Activated CD8-positive, alpha-beta memory T cell treated with anti-CD3 and anti-CD28 coated beads, Interleukin-2, amount 50 U/mL, for 1 hour (primary cell): Measurements from ENCODE around the gene RPL12.

Experiments
- DNase-seq: peaks from one replicate; pipeline ENCODE4 v3.0.0-alpha.2; 2020; ENCODE audit errors: extremely low read depth

The RPL12 gene

GRCh38 chr9:127438394-127438793 lies 12.8 kb downstream of the RPL12 start:
- no peak for DNase-seq

DNA sequence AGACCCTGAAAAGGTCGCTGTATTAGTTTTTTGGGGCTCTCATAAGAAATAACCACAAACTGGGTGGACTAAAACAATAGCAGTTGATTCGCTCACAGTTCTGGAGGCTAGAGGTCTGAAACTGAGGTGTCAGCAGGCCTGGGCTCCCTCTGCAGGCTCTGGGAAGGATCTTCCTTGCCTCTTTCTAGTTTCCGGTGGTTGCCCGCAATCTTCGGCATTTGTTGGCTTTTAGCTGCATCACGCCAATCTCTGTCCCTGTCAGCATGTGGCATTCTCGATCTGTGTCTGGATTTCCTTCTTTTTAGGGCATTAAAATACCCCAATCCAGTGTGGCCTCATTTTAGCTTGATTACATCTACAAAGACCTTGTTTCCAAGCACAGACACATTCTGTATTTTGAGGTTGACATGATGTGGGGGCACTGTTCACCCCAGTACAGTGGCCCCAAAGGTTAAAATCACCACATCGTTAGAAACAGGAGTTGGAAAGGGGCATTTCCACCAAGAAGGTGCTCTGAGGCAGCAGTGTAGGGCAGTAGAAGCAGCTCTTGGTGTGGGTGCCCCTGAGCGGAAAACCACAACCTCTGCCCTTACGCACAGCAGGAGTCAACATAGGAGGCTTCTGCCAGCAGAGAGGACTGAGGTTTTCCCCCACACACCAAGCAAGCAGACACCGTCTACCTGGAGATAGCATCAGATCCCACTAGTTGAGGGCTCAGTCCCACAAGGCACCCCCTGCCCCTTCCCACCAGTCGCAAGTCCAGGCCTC lies 13.5 kb downstream of the RPL12 start:
- no peak for DNase-seq

GRCh38 chr9:127430415-127430814 lies 20.8 kb downstream of the RPL12 start:
- no peak for DNase-seq

DNA sequence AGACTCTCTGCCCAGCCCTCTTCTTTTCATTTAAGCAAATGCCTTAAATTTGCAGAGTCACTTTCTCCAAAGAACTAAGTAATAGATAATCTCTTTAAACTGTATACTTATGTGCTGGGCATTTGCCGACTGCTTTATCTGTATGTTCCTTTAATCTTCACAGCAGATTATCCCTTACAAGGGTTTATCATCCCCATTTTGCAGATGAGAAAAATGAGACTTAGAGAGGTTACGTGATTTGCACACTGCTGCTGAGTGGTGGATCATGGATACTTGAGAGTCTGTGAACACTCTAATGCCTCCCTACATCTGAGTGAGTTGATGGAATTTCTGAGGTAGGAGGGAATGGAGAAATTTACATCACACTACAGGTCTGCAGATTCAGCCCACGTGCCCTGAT lies 22.9 kb downstream of the RPL12 start:
- DNase-seq = no peak

GRCh38 chr9:127426756-127427155 lies 24.4 kb downstream of the RPL12 start:
- DNase-seq = no peak

DNA sequence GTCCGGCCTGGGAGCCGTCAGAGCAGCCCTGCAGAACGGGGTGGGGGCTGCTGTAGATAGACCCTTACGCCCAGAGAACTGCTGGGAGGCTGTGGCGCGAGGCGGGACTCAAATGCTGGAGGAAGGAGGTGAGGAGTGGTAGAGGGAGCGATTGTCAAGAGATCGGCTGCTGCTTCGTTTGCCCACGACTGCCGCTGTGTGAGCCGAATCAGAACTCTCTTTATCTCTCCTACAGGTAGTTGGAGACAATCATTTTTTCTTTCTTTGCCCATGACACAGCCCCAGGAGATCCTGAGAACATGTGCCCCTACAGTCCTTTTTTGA lies 26.6 kb downstream of the RPL12 start:
- DNase-seq = no peak

DNA sequence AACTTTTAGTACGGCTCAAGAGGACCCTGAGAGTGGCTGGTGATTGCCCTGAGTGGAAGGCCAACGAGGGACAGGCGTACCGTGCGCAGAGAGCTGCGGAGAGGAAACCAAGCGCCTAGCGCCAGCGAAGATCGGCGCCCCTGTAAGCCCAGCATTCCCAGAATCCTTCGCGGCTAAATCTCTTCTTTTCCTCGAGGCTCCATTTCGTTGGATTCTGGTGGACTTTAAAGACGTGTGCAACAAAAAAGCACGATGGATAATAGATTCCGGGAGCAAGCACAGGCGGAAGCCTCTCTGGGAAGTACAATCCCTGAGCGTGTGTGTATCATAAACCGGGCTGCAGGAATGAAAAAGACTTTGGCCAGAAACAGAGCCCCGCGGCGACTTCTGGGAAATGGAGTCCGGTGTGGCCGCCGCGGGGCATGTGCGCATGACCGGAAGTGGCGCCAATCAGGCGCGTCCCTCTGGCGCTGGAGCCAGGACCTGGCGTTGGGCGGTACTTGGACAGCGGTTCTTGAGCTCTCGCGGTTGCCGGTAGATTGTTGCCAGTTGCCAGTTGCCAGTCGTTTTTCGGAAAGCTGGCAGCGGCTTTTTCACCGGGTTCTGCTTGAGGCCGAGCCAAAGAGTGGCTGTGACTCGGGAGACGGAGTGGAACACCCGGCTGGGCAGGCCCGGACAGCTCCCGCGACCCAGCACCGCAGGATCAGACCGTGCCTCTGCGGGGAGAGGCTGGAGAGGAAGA lies 27.1 kb downstream of the RPL12 start, which contains the start of gene ZNF79:
TSS of gene ZNF79 (plus strand) at position 449 of the 742 bp plus-strand sequence. CDS start 406 bp downstream, outside the sequence.
- peak; percentile 53 for DNase-seq

DNA sequence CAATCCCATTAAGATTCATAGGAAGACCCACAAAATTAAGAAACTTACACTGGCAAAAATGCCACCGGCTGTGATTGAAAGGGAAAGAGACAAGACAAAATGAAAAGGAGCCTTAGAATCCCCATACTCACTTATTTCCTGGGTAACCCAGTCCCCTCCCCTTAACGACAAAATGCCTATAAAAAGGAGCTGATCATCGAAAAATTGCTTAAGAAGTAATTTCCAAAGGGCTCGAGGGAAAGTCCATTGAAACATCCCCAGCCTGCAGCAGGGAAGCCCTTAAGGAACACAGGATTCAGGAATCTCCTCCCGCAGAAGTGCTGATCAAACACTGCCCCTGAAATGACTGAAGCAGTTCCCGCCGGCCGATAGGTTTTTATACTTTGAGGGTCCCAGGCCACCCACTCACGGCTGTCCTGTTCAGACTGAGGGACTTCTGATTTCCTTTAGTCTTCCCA lies 27.7 kb downstream of the RPL12 start:
- no peak for DNase-seq

- no peak for DNase-seq
Observed at GRCh38 chr9:127422787-127423186, 28.4 kb downstream of the RPL12 start.

DNA sequence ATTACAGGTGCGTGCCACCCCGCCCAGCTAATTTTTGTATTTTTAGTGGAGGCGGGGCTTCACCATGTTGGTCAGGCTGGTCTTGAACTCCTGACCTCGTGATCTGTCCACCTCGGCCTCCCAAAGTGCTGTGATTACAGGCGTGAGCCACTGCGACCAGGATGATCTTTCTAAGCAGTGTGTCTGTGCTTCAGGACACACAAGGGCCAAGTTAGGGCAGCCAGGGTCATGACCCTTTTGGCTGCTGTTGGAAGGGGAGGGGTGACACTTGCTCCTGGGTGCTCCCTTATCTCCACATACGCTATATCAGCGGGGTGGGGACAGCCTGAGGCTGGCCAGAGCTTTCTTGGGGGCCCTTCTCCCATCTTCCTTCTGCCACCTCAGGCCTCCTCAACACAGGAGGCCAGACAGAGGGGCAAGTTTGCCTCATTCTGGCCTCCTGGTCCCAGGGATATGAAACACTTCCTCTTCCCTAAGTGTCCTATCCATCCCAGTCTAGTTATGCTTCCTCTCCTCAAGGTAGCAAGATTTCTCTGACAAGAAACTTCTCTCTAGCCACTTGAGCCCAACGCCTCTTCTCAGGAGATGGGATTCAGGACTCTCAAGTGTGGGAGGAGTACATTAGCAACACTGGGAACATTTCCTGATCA lies 28.9 kb downstream of the RPL12 start:
- no peak for DNase-seq

- DNase-seq = no peak
Observed at GRCh38 chr9:127421057-127421456, 30.1 kb downstream of the RPL12 start.

GRCh38 chr9:127419348-127419747 lies 31.9 kb downstream of the RPL12 start:
- DNase-seq = no peak

- no peak for DNase-seq
Observed at GRCh38 chr9:127418037-127418471, 33.2 kb downstream of the RPL12 start.

DNA sequence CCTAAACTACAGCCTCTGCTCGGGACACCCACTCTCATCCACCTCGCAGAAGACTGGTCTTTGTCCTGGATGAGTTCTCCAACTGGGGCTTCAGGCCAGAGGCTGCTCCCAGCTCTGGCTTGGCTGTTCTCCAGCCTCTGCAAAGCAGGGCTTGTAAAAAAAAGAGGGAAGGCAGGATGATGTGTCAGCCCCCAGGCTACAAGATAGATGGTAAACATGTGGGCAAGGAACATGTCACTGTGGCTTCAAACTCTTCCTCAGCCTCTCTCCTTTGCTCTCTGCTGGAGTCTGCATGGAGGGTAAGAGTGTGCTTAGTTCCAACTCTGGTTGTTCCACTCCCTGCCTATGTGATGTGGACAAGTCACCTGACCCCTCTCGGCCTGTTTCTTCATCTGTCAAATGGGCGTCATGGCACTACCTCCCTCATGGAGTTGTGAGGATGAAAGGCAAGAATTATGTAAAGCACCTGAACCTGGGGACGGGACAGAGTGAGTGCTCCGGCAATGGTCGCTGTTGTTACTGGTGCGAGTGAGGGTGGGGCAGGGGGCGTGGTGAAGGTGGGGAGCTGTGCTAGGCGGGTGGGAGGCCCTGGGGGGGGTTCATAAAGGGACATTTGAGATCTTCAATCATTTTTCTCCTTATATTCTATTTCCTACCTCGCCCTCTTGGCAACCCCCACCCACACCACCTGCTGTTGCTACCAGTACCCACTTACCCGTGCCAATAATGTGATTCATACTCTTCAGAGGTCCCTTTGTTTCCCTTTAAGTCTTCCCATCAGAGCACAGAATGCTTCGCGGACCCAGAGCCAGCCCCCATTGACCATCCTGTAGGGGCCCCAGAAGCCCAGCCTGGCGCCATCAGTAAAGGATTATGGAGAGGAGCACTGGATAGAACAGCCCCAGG lies 33.8 kb downstream of the RPL12 start:
- DNase-seq = no peak

DNA sequence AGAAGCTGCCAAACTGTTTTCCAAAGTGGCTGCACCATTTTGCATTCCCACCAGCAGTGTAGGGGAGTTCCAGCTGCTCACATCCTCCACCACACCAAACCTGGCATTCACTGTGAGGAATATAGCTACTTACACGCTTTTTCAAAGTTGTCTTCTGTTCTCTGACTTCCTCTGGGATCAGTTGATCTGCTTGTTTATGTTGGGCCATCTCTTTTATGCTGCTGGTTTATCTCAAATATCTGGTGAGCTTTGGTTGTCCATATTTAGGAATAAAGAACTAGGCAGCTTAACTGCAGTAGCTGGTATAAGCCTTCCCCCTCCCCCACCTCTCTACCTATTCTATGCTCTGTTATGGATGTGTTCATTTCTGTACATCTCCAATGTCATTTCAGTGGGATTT lies 35.5 kb downstream of the RPL12 start:
- DNase-seq = no peak

GRCh38 chr9:127415141-127415540 lies 36.1 kb downstream of the RPL12 start:
- no peak for DNase-seq

DNA sequence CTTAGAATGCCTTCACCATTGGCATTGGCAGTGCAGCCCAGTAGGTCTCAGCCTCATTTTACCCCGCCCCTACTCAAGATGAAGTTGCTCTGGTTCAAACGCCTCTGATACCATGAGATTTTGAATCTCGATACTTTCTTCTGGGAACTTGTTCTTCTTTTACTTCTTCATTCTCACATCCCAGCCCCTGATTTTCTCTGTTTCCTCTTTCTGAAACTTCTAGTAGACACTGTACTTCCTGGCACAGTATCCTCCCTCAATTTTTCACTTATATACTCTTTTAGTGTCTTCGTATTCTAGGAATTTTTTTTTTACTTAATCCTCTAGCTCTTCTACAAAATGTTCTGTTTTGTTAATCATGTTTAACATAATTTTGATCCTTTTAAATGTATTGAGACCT lies 40.1 kb downstream of the RPL12 start:
- no peak for DNase-seq

- DNase-seq = no peak
Observed at GRCh38 chr9:127407492-127407843, 43.7 kb downstream of the RPL12 start.

GRCh38 chr9:127406799-127407491 lies 44.3 kb downstream of the RPL12 start:
- DNase-seq = no peak

- no peak for DNase-seq
Observed at GRCh38 chr9:127405344-127406125, 45.7 kb downstream of the RPL12 start.
